Neural crest cell (in vitro differentiated cells): ENCODE results near the gene TTLL11. TPM values are rescaled to one million over a fixed set of nuclear protein-coding genes. Genes with fewer than 3 reads are reported as not detected.
A peak's percentile ranks its signal among the peaks of the same experiment; 100 is the strongest.

Source experiments
- DNase-seq: peaks from one replicate; pipeline ENCODE4 v3.0.0; 2021; ENCODE audit warnings: low read depth, mixed read lengths, low spot score
- H3K27ac Mint-ChIP-seq: one replicate; pipeline ENCODE4 v1.8.0; 2021; ENCODE audit warnings: mild to moderate bottlenecking, mixed read lengths; ENCODE audit not compliant: unreplicated experiment
- H3K27me3 Mint-ChIP-seq: 2 replicates; pipeline ENCODE4 v1.8.0; 2021; ENCODE audit warnings: low read depth, mild to moderate bottlenecking, mixed read lengths
- H3K36me3 Mint-ChIP-seq: 2 replicates; pipeline ENCODE4 v1.8.0; 2021; ENCODE audit warnings: low read depth, mild to moderate bottlenecking, mixed read lengths
- H3K4me1 Mint-ChIP-seq: 2 replicates; pipeline ENCODE4 v1.8.0; 2021; ENCODE audit warnings: mixed read lengths
- H3K4me3 Mint-ChIP-seq: one replicate; pipeline ENCODE4 v1.8.0; 2021; ENCODE audit warnings: mild to moderate bottlenecking, mixed read lengths
- H3K9me3 Mint-ChIP-seq: 2 replicates; pipeline ENCODE4 v1.8.0; 2021; ENCODE audit warnings: mixed read lengths
- CTCF ChIP-seq: fragments of 200-600 bp; sonication (generic); conservative IDR thresholded peaks from 2 replicates; pipeline ENCODE4 v1.5.0; 2021; ENCODE audit warnings: antibody characterized with exemption, mild to moderate bottlenecking
- total RNA-seq: library from RNA; stranded (reverse); gene quantifications from 2 replicates; pipeline ENCODE4 v1.2.1, GENCODE V29; 2021

TTLL11 gene
- total RNA-seq, 1 donor from 2014 or later = 9.1 TPM

DNA sequence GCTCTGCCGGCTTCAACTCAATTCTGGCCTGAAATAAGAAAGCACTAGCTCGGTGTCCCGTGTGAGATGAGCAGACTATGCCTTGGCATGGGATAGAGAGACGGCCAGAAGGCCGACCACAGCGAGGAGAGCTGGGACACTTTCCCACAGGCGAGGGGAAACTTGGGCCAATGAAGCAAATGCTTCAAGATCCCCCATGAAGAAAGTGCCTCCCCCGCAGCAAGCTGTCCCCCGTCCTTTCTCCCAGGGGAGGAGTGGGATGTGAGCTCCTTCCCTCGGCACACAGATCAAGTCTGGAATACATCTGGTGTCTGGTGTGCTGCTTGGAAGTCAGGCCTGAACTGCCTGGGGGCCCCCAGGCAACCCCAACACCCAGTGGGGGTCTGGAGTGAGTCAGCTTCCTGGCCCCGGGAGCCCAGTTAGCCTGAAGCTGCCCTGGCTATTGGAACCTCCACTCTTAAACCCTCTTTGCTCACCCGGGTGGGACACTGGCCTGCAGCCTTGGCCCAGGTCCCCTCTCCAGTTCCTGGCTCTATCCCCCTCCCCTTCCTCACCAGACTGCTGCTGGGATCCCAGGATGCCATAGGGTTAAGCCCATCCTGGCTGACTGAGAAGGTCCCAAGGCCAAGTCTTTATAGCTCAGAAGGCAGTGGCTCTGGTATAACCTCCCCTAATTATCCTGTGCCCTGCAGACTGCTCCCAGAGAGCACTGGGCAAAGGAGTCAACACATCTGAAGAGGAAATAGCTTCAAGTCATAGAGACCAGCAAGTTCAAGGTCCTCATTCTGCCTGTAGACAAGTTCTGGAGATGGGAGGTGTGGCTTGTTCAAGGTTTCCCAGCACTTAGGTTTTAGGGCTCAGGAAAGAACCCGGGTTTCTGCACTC, 205.3 kb downstream of the TTLL11 start:
- Mint-ChIP-seq H3K4me1 (peaks cover 42% of the 10 kb centered on the region), H3K36me3 (no peaks in the 10 kb centered on the region), H3K9me3 (no peaks in the 10 kb centered on the region), H3K4me3 (peak overlapping the region; percentile 8), H3K27ac (no peak overlapping the region), H3K27me3 (peaks cover 79% of the 10 kb centered on the region)
- no peak for DNase-seq
- TF ChIP-seq CTCF = no peak

DNA sequence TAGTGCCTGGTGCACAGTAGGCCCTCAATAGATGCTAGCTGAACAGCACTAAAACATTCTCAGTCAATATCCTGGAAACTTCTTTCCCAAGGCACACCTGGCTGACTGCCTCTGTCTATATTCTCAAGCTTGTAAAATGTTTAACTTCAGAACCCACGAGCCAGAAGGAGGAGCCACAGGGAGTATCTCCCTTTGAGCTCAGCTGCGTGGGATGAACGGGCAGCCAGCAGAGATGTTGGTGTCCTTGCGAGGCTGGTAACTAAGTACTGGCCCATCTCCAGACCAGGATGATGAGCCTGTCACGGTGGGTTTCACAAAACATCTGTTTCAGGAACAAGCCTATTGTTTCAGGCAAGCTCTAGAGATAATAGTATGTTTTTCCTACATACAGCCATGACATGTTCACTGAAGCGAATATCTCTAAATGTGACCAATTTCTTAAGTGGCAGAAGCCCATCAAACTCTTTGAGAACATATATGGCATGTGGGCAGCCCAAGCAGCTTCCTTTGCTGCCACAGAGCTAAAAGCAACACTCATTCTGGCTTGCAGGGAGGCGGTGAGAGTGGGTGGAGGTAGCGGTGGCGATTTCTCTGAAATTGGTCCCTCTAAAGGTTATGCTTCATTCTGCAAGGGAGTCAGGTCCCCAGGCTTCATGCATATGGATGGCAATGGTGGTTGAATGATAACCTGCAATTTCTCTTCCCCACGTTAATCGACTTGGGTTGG, 206.2 kb downstream of the TTLL11 start:
- no peak for TF ChIP-seq CTCF
- no peaks in the 10 kb centered on the region for H3K36me3 Mint-ChIP-seq
- no peaks in the 10 kb centered on the region for H3K9me3 Mint-ChIP-seq
- H3K27ac Mint-ChIP-seq = no peak overlapping the region
- no peak for DNase-seq
- peaks cover 48% of the 10 kb centered on the region for H3K4me1 Mint-ChIP-seq
- H3K4me3 Mint-ChIP-seq = peak overlapping the region; percentile 8
- peaks cover 83% of the 10 kb centered on the region for H3K27me3 Mint-ChIP-seq

GRCh38 chr9:121885345-121885901, 207.7 kb downstream of the TTLL11 start:
- no peak for TF ChIP-seq CTCF
- H3K27ac Mint-ChIP-seq = no peak overlapping the region

DNA sequence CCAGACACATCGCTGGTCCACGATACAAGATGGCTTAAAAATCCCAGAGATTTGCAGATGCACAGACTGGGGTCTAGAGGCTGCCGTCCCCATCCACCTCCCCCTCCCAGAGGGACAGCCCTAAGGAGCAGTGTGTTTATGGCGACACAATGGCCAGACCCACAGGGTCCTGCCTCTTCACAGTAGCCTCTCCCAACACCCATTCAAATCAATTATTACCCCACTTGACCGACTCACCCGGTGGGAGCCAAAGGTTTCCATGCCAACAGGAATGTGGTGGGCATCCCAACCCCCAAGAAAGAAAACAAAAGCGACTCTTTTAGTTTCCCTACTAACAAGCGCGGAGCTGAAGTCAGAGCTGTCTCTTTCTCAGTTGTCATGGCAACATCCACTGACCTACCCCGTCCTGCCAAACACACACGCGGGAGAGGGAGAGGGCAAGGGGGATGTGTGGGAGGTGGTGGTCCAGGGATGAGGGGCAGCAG, 209.0 kb downstream of the TTLL11 start:
- peak overlapping the region; percentile 4 for H3K27ac Mint-ChIP-seq
- no peaks in the 10 kb centered on the region for H3K36me3 Mint-ChIP-seq
- no peaks in the 10 kb centered on the region for H3K9me3 Mint-ChIP-seq
- H3K4me3 Mint-ChIP-seq = peak overlapping the region; percentile 55
- peaks cover 48% of the 10 kb centered on the region for H3K4me1 Mint-ChIP-seq
- no peak for TF ChIP-seq CTCF
- peaks cover 89% of the 10 kb centered on the region for H3K27me3 Mint-ChIP-seq
- DNase-seq = peak; percentile 57

More at GRCh38 chr9:121885345-121885901, 207.7 kb downstream of the TTLL11 start:
- Mint-ChIP-seq H3K36me3 (no peaks in the 10 kb centered on the region), H3K9me3 (no peaks in the 10 kb centered on the region), H3K27me3 (peaks cover 88% of the 10 kb centered on the region), H3K4me3 (peak overlapping the region; percentile 22), H3K4me1 (peaks cover 48% of the 10 kb centered on the region)
- DNase-seq = no peak

DNA sequence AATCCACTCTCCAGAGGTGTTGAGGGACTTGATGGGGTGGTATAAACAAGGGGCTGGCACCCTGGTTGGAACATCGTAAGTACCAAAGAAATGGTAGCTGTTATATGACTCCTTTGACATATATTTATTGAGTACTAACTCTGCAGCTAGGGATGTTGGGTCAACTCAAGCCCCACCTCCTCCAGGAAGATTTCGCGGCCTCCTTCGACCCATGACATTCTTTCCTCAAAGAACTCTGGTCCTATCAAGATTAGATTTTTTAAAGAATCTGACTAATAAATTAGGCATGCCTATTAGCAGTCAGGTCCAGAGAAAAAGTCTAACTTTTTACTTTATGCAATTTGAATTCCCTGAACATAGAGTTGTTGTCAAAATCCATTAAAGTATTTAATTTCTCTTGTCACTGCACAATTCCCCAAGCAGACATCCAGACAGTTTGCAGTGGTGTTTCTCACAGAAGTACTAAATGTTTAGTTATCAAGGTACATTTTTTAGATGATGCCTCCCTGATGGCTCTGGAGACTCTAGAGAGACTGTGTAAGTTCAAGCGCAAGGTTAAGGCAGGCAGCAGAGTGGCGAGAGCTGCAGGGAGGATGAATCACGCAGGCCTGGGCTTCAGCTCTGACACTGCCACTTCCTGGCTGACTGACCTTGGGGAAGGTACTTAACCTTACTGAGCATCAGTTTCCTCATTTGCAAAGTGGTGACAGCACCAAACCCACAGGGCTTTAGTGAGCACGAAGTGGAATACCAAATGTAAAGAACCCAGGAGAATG, 209.6 kb downstream of the TTLL11 start:
- no peak for DNase-seq
- peaks cover 89% of the 10 kb centered on the region for H3K27me3 Mint-ChIP-seq
- H3K4me1 Mint-ChIP-seq = peaks cover 50% of the 10 kb centered on the region
- no peaks in the 10 kb centered on the region for H3K36me3 Mint-ChIP-seq
- no peak for TF ChIP-seq CTCF
- H3K4me3 Mint-ChIP-seq = peak overlapping the region; percentile 55
- H3K9me3 Mint-ChIP-seq = no peaks in the 10 kb centered on the region
- H3K27ac Mint-ChIP-seq = no peak overlapping the region
